HepG2 (cell line): ENCODE results near the gene FLT3LG. TPM values are rescaled to one million over a fixed set of nuclear protein-coding genes. Genes with fewer than 3 reads are reported as not detected.

Experiments
- DMAP1 ChIP-seq: IDR thresholded peaks from 2 replicates; pipeline ENCODE4 v1.6.1; 2016
- ELF1 ChIP-seq: sonication (generic); formaldehyde crosslinking; IDR thresholded peaks from 2 replicates; pipeline ENCODE4 v1.4.0; 2020; ENCODE audit warnings: missing genetic modification reagents
- ETV5 ChIP-seq: IDR thresholded peaks from 2 replicates; pipeline ENCODE4 v1.6.1; 2018; ENCODE audit warnings: missing biosample characterization, missing genetic modification reagents, inconsistent platforms, borderline replicate concordance
- FOXK2 ChIP-seq: fragments of 450-650 bp; IDR thresholded peaks from 2 replicates; pipeline ENCODE4 v1.6.1; 2016
- KDM2A ChIP-seq: sonication (generic); formaldehyde crosslinking; IDR thresholded peaks from 2 replicates; pipeline ENCODE4 v1.4.0; 2020; ENCODE audit warnings: low read depth, missing genetic modification reagents, borderline replicate concordance
- KLF9 ChIP-seq: IDR thresholded peaks from 2 replicates; pipeline ENCODE4 v1.6.1; 2016; ENCODE audit warnings: low read depth
- NCOA2 ChIP-seq: sonication (generic); formaldehyde crosslinking; IDR thresholded peaks from 2 replicates; pipeline ENCODE4 v1.8.0; 2022; ENCODE audit warnings: inconsistent platforms
- NR1H2 ChIP-seq: sonication (generic); formaldehyde crosslinking; IDR thresholded peaks from 2 replicates; pipeline ENCODE4 v1.8.1; 2022; ENCODE audit warnings: low read depth, missing genetic modification reagents, borderline replicate concordance
- POGZ ChIP-seq: sonication (generic); formaldehyde crosslinking; IDR thresholded peaks from 2 replicates; pipeline ENCODE4 v1.4.0; 2020; ENCODE audit warnings: mild to moderate bottlenecking, missing genetic modification reagents
- SMAD1 ChIP-seq: sonication (generic); formaldehyde crosslinking; IDR thresholded peaks from 2 replicates; pipeline ENCODE4 v1.4.0; 2020; ENCODE audit warnings: missing genetic modification reagents, low read depth, mild to moderate bottlenecking, borderline replicate concordance
- ZNF225 ChIP-seq: sonication (generic); formaldehyde crosslinking; IDR thresholded peaks from 2 replicates; pipeline ENCODE4 v1.4.0; 2020; ENCODE audit warnings: mild to moderate bottlenecking, missing genetic modification reagents
- ZNF235 ChIP-seq: sonication (generic); formaldehyde crosslinking; IDR thresholded peaks from 2 replicates; pipeline ENCODE4 v1.8.1; 2023; ENCODE audit warnings: mild to moderate bottlenecking, missing genetic modification reagents, borderline replicate concordance
- ZNF747 ChIP-seq: sonication (generic); formaldehyde crosslinking; IDR thresholded peaks from 2 replicates; pipeline ENCODE4 v1.8.1; 2023; ENCODE audit warnings: missing genetic modification reagents, mild to moderate bottlenecking, borderline replicate concordance
- ZNF749 ChIP-seq: sonication (generic); formaldehyde crosslinking; IDR thresholded peaks from 2 replicates; pipeline ENCODE4 v1.8.0; 2022; ENCODE audit warnings: mild to moderate bottlenecking, missing genetic modification reagents, moderate library complexity, borderline replicate concordance
- polyA plus RNA-seq, 8 experiments: library from polyadenylated mRNA; depleted of rRNA in 3 of 8; stranded (reverse) in 7 of 8; unstranded in 1 of 8; fragments of >200 nt; fragmentation: Illumina TruSeq in 4 of 8; extraction: Trizol in 4 of 8; gene quantifications; 2 replicates each; pipeline versions ENCODE4 v1.2.1 to v1.2.3, GENCODE V29; 2011 to 2016; ENCODE audit warnings: low read depth in 4 of 8, missing spikeins in 1 of 8, mixed read lengths in 1 of 8; ENCODE audit not compliant: insufficient read depth in 1 of 8
- total RNA-seq, 5 experiments: library from RNA; depleted of rRNA; stranded (reverse); fragments of >200 nt; fragmentation: Illumina TruSeq; extraction: Trizol; gene quantifications; 2 replicates each; pipeline ENCODE4 v1.2.3, GENCODE V29; 2016; ENCODE audit warnings: low read depth in 1 of 5
- TF ChIP-seq, protein P1 (sequence below): sonication (generic); formaldehyde crosslinking; IDR thresholded peaks from 2 replicates; pipeline ENCODE4 v1.4.0; 2020; ENCODE audit warnings: low read depth, mild to moderate bottlenecking, missing genetic modification reagents
- TF ChIP-seq, protein P2 (sequence below): sonication (generic); formaldehyde crosslinking; IDR thresholded peaks from 2 replicates; pipeline ENCODE4 v1.4.0; 2020; ENCODE audit warnings: missing genetic modification reagents; ENCODE audit errors: not compliant biosample characterization
- TF ChIP-seq, protein P3 (sequence below): sonication (generic); formaldehyde crosslinking; IDR thresholded peaks from 2 replicates; pipeline ENCODE4 v1.5.0; 2020; ENCODE audit warnings: mild to moderate bottlenecking, missing genetic modification reagents
- TF ChIP-seq, protein P4 (sequence below): sonication (generic); formaldehyde crosslinking; IDR thresholded peaks from 2 replicates; pipeline ENCODE4; 2020; ENCODE audit warnings: missing genetic modification reagents, mild to moderate bottlenecking, borderline replicate concordance
- TF ChIP-seq, protein P5 (sequence below): IDR thresholded peaks from 2 replicates; pipeline ENCODE4 v1.6.1; 2018; ENCODE audit warnings: missing genetic modification reagents, mild to moderate bottlenecking, missing compliant biosample characterization
- TF ChIP-seq, protein P6 (sequence below): sonication (generic); formaldehyde crosslinking; IDR thresholded peaks from 2 replicates; pipeline ENCODE4 v1.5.0; 2020; ENCODE audit warnings: mild to moderate bottlenecking, missing genetic modification reagents

Gene FLT3LG
- total and polyA plus RNA-seq, 2 of the 13 experiments (the other 11 are each of a cell fraction or from before 2014, with no cell fraction given): 1.5 to 2.6 TPM

DNA sequence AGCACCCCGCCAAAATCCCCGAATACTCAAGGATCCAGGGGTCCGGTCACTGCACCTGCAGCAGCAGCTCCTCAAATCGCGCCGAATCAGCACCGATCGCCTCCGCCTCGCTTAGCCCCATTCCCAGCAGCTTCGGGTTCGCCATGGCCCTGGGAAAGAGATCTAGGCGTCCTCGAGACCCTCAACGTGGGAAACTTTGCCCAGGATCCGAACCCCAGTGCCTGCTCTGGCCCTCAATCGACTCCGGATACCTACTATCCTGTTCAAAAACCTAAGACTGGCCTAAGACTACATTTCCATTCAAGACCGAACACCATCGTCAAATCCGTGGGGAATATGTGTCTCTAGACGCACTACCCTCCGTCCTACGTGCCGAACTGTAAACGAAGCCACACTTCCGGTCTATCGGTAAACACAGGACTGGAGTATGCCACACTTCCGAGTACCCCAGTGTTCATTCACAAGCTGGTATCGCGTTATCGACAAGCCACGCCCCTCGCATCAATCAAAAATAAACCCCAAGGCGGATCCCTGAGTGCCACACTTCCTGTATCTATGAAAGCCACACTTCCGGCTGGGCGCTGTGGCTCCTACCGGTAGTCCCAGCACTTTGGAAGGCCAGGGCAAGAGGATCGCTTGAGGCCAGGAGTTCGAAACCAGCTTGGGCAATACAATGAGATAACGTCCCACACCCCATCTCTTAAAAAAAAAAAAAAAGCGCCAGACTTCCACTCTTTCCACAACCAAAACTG is 22.4 kb upstream of the FLT3LG start, which contains the start of gene PIH1D1 (continued):
- TF ChIP-seq, protein P1, sequence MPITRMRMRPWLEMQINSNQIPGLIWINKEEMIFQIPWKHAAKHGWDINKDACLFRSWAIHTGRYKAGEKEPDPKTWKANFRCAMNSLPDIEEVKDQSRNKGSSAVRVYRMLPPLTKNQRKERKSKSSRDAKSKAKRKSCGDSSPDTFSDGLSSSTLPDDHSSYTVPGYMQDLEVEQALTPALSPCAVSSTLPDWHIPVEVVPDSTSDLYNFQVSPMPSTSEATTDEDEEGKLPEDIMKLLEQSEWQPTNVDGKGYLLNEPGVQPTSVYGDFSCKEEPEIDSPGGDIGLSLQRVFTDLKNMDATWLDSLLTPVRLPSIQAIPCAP (CRISPR knock-in tag): no peak
- 0 out of 2 replicates have a peak, but pooled peaks have one; percentile 19 for TF ChIP-seq ZNF225
- TF ChIP-seq, protein P2, sequence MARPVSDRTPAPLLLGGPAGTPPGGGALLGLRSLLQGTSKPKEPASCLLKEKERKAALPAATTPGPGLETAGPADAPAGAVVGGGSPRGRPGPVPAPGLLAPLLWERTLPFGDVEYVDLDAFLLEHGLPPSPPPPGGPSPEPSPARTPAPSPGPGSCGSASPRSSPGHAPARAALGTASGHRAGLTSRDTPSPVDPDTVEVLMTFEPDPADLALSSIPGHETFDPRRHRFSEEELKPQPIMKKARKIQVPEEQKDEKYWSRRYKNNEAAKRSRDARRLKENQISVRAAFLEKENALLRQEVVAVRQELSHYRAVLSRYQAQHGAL (CRISPR knock-in tag): no peak
- 0 out of 2 replicates have a peak, but pooled peaks have one; percentile 15 for TF ChIP-seq POGZ (CRISPR knock-in tag)
- peak; percentile 74; the same call in 1 of the 2 replicates for TF ChIP-seq KDM2A
- TF ChIP-seq, protein P3, sequence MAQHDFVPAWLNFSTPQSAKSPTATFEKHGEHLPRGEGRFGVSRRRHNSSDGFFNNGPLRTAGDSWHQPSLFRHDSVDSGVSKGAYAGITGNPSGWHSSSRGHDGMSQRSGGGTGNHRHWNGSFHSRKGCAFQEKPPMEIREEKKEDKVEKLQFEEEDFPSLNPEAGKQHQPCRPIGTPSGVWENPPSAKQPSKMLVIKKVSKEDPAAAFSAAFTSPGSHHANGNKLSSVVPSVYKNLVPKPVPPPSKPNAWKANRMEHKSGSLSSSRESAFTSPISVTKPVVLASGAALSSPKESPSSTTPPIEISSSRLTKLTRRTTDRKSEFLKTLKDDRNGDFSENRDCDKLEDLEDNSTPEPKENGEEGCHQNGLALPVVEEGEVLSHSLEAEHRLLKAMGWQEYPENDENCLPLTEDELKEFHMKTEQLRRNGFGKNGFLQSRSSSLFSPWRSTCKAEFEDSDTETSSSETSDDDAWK (CRISPR knock-in tag): no peak
- TF ChIP-seq FOXK2: peak; percentile 97
- TF ChIP-seq ETV5 (CRISPR knock-in tag): peak; percentile 91
- peak; percentile 91 for TF ChIP-seq ELF1
- TF ChIP-seq, protein P4, sequence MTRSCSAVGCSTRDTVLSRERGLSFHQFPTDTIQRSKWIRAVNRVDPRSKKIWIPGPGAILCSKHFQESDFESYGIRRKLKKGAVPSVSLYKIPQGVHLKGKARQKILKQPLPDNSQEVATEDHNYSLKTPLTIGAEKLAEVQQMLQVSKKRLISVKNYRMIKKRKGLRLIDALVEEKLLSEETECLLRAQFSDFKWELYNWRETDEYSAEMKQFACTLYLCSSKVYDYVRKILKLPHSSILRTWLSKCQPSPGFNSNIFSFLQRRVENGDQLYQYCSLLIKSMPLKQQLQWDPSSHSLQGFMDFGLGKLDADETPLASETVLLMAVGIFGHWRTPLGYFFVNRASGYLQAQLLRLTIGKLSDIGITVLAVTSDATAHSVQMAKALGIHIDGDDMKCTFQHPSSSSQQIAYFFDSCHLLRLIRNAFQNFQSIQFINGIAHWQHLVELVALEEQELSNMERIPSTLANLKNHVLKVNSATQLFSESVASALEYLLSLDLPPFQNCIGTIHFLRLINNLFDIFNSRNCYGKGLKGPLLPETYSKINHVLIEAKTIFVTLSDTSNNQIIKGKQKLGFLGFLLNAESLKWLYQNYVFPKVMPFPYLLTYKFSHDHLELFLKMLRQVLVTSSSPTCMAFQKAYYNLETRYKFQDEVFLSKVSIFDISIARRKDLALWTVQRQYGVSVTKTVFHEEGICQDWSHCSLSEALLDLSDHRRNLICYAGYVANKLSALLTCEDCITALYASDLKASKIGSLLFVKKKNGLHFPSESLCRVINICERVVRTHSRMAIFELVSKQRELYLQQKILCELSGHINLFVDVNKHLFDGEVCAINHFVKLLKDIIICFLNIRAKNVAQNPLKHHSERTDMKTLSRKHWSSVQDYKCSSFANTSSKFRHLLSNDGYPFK (CRISPR knock-in tag): peak; percentile 82; the same call in 1 of the 2 replicates
- TF ChIP-seq NCOA2 (CRISPR knock-in tag): peak; percentile 40
- TF ChIP-seq ZNF747: peak; percentile 47; the same call in 1 of the 2 replicates
- TF ChIP-seq, protein P5, sequence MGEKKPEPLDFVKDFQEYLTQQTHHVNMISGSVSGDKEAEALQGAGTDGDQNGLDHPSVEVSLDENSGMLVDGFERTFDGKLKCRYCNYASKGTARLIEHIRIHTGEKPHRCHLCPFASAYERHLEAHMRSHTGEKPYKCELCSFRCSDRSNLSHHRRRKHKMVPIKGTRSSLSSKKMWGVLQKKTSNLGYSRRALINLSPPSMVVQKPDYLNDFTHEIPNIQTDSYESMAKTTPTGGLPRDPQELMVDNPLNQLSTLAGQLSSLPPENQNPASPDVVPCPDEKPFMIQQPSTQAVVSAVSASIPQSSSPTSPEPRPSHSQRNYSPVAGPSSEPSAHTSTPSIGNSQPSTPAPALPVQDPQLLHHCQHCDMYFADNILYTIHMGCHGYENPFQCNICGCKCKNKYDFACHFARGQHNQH: peak; percentile 63; the same call in 1 of the 2 replicates
- TF ChIP-seq, protein P6, sequence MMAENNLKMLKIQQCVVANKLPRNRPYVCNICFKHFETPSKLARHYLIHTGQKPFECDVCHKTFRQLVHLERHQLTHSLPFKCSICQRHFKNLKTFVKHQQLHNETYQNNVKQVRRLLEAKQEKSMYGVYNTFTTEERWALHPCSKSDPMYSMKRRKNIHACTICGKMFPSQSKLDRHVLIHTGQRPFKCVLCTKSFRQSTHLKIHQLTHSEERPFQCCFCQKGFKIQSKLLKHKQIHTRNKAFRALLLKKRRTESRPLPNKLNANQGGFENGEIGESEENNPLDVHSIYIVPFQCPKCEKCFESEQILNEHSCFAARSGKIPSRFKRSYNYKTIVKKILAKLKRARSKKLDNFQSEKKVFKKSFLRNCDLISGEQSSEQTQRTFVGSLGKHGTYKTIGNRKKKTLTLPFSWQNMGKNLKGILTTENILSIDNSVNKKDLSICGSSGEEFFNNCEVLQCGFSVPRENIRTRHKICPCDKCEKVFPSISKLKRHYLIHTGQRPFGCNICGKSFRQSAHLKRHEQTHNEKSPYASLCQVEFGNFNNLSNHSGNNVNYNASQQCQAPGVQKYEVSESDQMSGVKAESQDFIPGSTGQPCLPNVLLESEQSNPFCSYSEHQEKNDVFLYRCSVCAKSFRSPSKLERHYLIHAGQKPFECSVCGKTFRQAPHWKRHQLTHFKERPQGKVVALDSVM: peak; percentile 82
- peak; percentile 74; the same call in 1 of the 2 replicates for TF ChIP-seq DMAP1
- no peak for TF ChIP-seq ZNF235 (CRISPR knock-in tag)
- TF ChIP-seq NR1H2 (CRISPR knock-in tag): no peak
- no peak for TF ChIP-seq KLF9 (CRISPR knock-in tag)
- TF ChIP-seq ZNF749 (CRISPR knock-in tag): no peak
- peak; percentile 29; the same call in 1 of the 2 replicates for TF ChIP-seq SMAD1 (CRISPR knock-in tag)
